Mesodermal cell (in vitro differentiated cells): ENCODE results near the gene DCAKD.
A peak's percentile ranks its signal among the peaks of the same experiment; 100 is the strongest.

ENCODE experiments used
- H3K27ac ChIP-seq: 2 replicates; pipeline ENCODE4 v1.7.0; 2013; ENCODE audit warnings: mild to moderate bottlenecking, low read depth, low read length, moderate library complexity; ENCODE audit not compliant: severe bottlenecking
- H3K36me3 ChIP-seq: 2 replicates; pipeline ENCODE4 v1.7.1; 2013; ENCODE audit warnings: mild to moderate bottlenecking, low read length, moderate library complexity; ENCODE audit not compliant: control insufficient read depth, insufficient read depth
- H3K4me1 ChIP-seq: one replicate; pipeline ENCODE4 v1.7.1; 2013; ENCODE audit warnings: mild to moderate bottlenecking, low read length; ENCODE audit not compliant: insufficient read depth, control insufficient read depth, poor library complexity, severe bottlenecking
- H3K4me3 ChIP-seq: 2 replicates; pipeline ENCODE4 v1.7.0; 2013; ENCODE audit warnings: low read length, control low read depth, mild to moderate bottlenecking; ENCODE audit not compliant: insufficient read depth, poor library complexity, severe bottlenecking; ENCODE audit errors: extremely low read depth
- H3K9me3 ChIP-seq: 2 replicates; pipeline ENCODE4 v1.7.1; 2013; ENCODE audit warnings: mild to moderate bottlenecking, low read length, moderate library complexity; ENCODE audit not compliant: control insufficient read depth
- WGBS, 2 experiments: methylation state at CpG; one replicate each; pipeline ENCODE4 v1.1.5; 2013; ENCODE audit warnings: missing lambda C conversion rate in 2 of 2; ENCODE audit not compliant: insufficient coverage in 2 of 2; 5-methylcytosine and 5-hydroxymethylcytosine counted together

DCAKD gene

GRCh38 chr17:45088741-45089140 is 37.3 kb upstream of the DCAKD start:
- H3K4me3 ChIP-seq, result no peak overlapping the region
- peaks cover 16% of the 10 kb centered on the region for H3K4me1 ChIP-seq
- peaks cover 88% of the 10 kb centered on the region for H3K36me3 ChIP-seq
- no peak overlapping the region for H3K27ac ChIP-seq
- H3K9me3 ChIP-seq, result peaks cover 7% of the 10 kb centered on the region
- WGBS, 2 experiments, result 85 to 100% methylated on average over 2 of the region's 3 CpGs

- Histone ChIP-seq H3K36me3 (peaks cover 89% of the 10 kb centered on the region), H3K9me3 (peaks cover 7% of the 10 kb centered on the region), H3K4me3 (no peak overlapping the region), H3K4me1 (peaks cover 9% of the 10 kb centered on the region), H3K27ac (no peak overlapping the region)
- 89 to 94% methylated on average over 4 to 5 of the region's 5 CpGs for WGBS, 2 experiments
Observed at GRCh38 chr17:45087978-45088377, 36.5 kb upstream of the DCAKD start.

- H3K27ac ChIP-seq, result no peak overlapping the region
- H3K4me3 ChIP-seq, result no peak overlapping the region
- H3K9me3 ChIP-seq, result peaks cover 7% of the 10 kb centered on the region
- H3K36me3 ChIP-seq, result peaks cover 92% of the 10 kb centered on the region
- peaks cover 6% of the 10 kb centered on the region for H3K4me1 ChIP-seq
- WGBS, 2 experiments, result 79 to 96% methylated on average over 2 to 3 of the region's 3 CpGs
Observed at GRCh38 chr17:45087504-45087975, 36.1 kb upstream of the DCAKD start.

- Histone ChIP-seq H3K36me3 (peaks cover 93% of the 10 kb centered on the region), H3K4me1 (peaks cover under 1% of the 10 kb centered on the region), H3K9me3 (peaks cover 5% of the 10 kb centered on the region), H3K27ac (no peak overlapping the region), H3K4me3 (no peak overlapping the region)
- 100% methylated on average over 2 of the region's 6 CpGs; no CpG with 5 or more reads in 1 of the 2 experiments for WGBS, 2 experiments
Observed at GRCh38 chr17:45086865-45087503, 35.6 kb upstream of the DCAKD start.

- H3K4me3 ChIP-seq, result no peak overlapping the region
- H3K9me3 ChIP-seq, result no peaks in the 10 kb centered on the region
- peaks cover 93% of the 10 kb centered on the region for H3K36me3 ChIP-seq
- H3K27ac ChIP-seq, result no peak overlapping the region
- H3K4me1 ChIP-seq, result no peaks in the 10 kb centered on the region
- WGBS, 2 experiments, result 100% methylated on average over 1 to 4 of the region's 4 CpGs
Observed at GRCh38 chr17:45086391-45086790, 35.0 kb upstream of the DCAKD start.

- no peak overlapping the region for H3K27ac ChIP-seq
- H3K9me3 ChIP-seq, result no peaks in the 10 kb centered on the region
- H3K4me1 ChIP-seq, result no peaks in the 10 kb centered on the region
- H3K4me3 ChIP-seq, result no peak overlapping the region
- 80 to 98% methylated on average over 1 to 6 of the region's 6 CpGs for WGBS, 2 experiments
- peaks cover 73% of the 10 kb centered on the region for H3K36me3 ChIP-seq
Observed at GRCh38 chr17:45081047-45081703, 29.7 kb upstream of the DCAKD start.

- Histone ChIP-seq H3K4me1 (peaks cover 7% of the 10 kb centered on the region), H3K4me3 (no peak overlapping the region), H3K36me3 (peaks cover 73% of the 10 kb centered on the region), H3K27ac (no peak overlapping the region), H3K9me3 (no peaks in the 10 kb centered on the region)
- 97 to 100% methylated on average over 3 of the region's 3 CpGs for WGBS, 2 experiments
Observed at GRCh38 chr17:45077643-45078042, 26.2 kb upstream of the DCAKD start.

GRCh38 chr17:45073414-45074070 is 22.1 kb upstream of the DCAKD start:
- H3K36me3 ChIP-seq, result peaks cover 76% of the 10 kb centered on the region
- peak overlapping the region; percentile 81 for H3K27ac ChIP-seq

GRCh38 chr17:45070809-45071208 is 19.4 kb upstream of the DCAKD start:
- Histone ChIP-seq H3K27ac (no peak overlapping the region), H3K4me3 (no peak overlapping the region), H3K4me1 (peaks cover 7% of the 10 kb centered on the region), H3K36me3 (peaks cover 76% of the 10 kb centered on the region), H3K9me3 (no peaks in the 10 kb centered on the region)
- WGBS, 2 experiments, result no CpG with 5 or more reads among the region's 2 CpGs

More at GRCh38 chr17:45073414-45074070, 22.1 kb upstream of the DCAKD start:
- Histone ChIP-seq H3K9me3 (no peaks in the 10 kb centered on the region), H3K4me1 (peaks cover 7% of the 10 kb centered on the region), H3K4me3 (no peak overlapping the region)
- WGBS, 2 experiments, result 92 to 95% methylated on average over 2 to 3 of the region's 5 CpGs

- WGBS, 2 experiments, result 95 to 100% methylated on average over 4 to 5 of the region's 8 CpGs
- Histone ChIP-seq H3K4me3 (no peak overlapping the region), H3K9me3 (no peaks in the 10 kb centered on the region), H3K4me1 (peaks cover 7% of the 10 kb centered on the region), H3K27ac (no peak overlapping the region), H3K36me3 (peaks cover 70% of the 10 kb centered on the region)
Observed at GRCh38 chr17:45070001-45070400, 18.6 kb upstream of the DCAKD start.
